Suppressor macrophage (primary cell): ENCODE results near the gene RGCC.

Experiments used
- DNase-seq, 4 experiments: peaks; one replicate each; pipeline ENCODE4 v3.0.0-alpha.2; 2020 to 2022

RGCC gene

DNA sequence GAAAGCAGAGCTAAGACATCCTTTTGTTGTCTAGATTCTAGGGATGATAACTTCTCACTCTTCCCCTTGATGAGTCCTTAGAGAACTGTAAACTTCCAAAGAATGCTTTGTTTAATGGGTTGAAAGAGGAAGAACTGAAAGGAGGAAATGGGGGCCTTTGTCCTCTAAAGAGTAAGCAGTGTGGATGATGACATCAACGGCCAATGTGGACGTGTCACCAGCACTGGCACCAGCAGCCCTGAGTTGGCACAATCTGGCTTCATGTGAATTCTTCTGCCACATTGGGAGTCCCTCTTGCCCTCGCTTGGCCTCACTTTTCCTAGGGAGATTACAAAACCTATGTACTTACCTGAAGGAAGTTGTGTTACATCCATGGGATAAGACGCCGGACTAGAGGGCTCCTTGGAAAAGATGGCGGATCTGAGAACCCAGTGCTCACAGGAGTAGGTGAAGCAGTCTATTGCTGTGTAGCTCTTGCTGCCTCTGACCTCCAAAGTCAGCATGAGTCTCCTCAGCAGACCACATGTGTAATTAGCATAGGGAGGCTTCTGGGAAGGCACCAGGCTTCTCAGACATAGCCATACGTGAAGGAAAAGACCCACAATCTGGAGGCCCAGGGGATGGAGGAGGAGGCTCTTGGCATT lies 62.8 kb downstream of the RGCC start:
- DNase-seq: peak; percentile 84 to 92 (median 88)
